SK-N-SH (cell line): Measurements from ENCODE around the gene PNPLA4.

ENCODE experiments used
- CTCF ChIP-seq: fragments of 200-600 bp; sonication (generic); IDR thresholded peaks from 2 replicates; pipeline ENCODE4 v1.6.1; 2017; ENCODE audit warnings: antibody characterized with exemption, mild to moderate bottlenecking, moderate library complexity
- JUND ChIP-seq: IDR thresholded peaks from 2 replicates; pipeline ENCODE4 v1.4.0; 2012
- MEF2A ChIP-seq: IDR thresholded peaks from 2 replicates; pipeline ENCODE4 v1.4.0; 2012; ENCODE audit warnings: low read depth, borderline replicate concordance
- RAD21 ChIP-seq: IDR thresholded peaks from 2 replicates; pipeline ENCODE4 v1.6.1; 2012; ENCODE audit warnings: mild to moderate bottlenecking, low read length
- RCOR1 ChIP-seq: fragments of 150-350 bp; IDR thresholded peaks from 2 replicates; pipeline ENCODE4 v1.6.1; 2017; ENCODE audit warnings: antibody characterized with exemption, low read length
- TAF1 ChIP-seq: IDR thresholded peaks from 2 replicates; pipeline ENCODE4 v1.6.1; 2012; ENCODE audit warnings: low read depth, mild to moderate bottlenecking, low read length, moderate library complexity, borderline replicate concordance
- YY1 ChIP-seq: IDR thresholded peaks from 2 replicates; pipeline ENCODE4 v1.4.0; 2012; ENCODE audit warnings: low read depth, mild to moderate bottlenecking

GRCh38 chrX:7908821-7909220, 18.4 kb downstream of the PNPLA4 start:
- TF ChIP-seq MEF2A (no peak), YY1 (no peak), CTCF (no peak), JUND (no peak), RCOR1 (no peak), TAF1 (no peak), RAD21 (no peak)
